Medulla oblongata (tissue), 1 donor: ENCODE data around the gene SMOC2.
"Not testable (repeated sequence)": the region's sequence is repeated elsewhere in the genome, so short reads cannot be mapped to it uniquely, and the experiment has no call there.

Source experiments
- DNase-seq: peaks from one replicate; pipeline ENCODE4 v3.0.0-alpha.2; 2015; ENCODE audit errors: extremely low spot score

The SMOC2 gene

GRCh38 chr6:168681748-168682147 is 240.8 kb downstream of the SMOC2 start:
- no peak for DNase-seq

- peak; percentile 9 for DNase-seq
Measured at GRCh38 chr6:168683621-168684020, 242.6 kb downstream of the SMOC2 start.

GRCh38 chr6:168684471-168684870 is 243.5 kb downstream of the SMOC2 start:
- no peak for DNase-seq

GRCh38 chr6:168684906-168685305 is 243.9 kb downstream of the SMOC2 start:
- no peak for DNase-seq

- DNase-seq, result no peak
Measured at GRCh38 chr6:168686029-168686738, 245.2 kb downstream of the SMOC2 start.

GRCh38 chr6:168686831-168687730 is 246.1 kb downstream of the SMOC2 start:
- DNase-seq, result no peak

- no peak for DNase-seq
Measured at GRCh38 chr6:168690271-168690670, 249.3 kb downstream of the SMOC2 start.

GRCh38 chr6:168691774-168692173 is 250.8 kb downstream of the SMOC2 start:
- DNase-seq, result no peak

- no peak for DNase-seq
Measured at GRCh38 chr6:168692193-168692914, 251.4 kb downstream of the SMOC2 start.

GRCh38 chr6:168692915-168693257 is 251.9 kb downstream of the SMOC2 start:
- DNase-seq, result not testable (repeated sequence)

- DNase-seq, result not testable (repeated sequence)
Measured at GRCh38 chr6:168694797-168695196, 253.8 kb downstream of the SMOC2 start.

GRCh38 chr6:168695701-168696100 is 254.7 kb downstream of the SMOC2 start:
- no peak for DNase-seq

- DNase-seq, result no peak
Measured at GRCh38 chr6:168698923-168699322, 257.9 kb downstream of the SMOC2 start.

GRCh38 chr6:168699631-168700295 is 258.8 kb downstream of the SMOC2 start:
- peak; percentile 82 for DNase-seq

- no peak for DNase-seq
Measured at GRCh38 chr6:168700880-168701279, 259.9 kb downstream of the SMOC2 start.

GRCh38 chr6:168703990-168704389 is 263.0 kb downstream of the SMOC2 start:
- DNase-seq, result no peak

GRCh38 chr6:168704678-168705077 is 263.7 kb downstream of the SMOC2 start:
- DNase-seq, result no peak

GRCh38 chr6:168705271-168705670 is 264.3 kb downstream of the SMOC2 start:
- not testable (repeated sequence) for DNase-seq

- no peak for DNase-seq
Measured at GRCh38 chr6:168706471-168707177, 265.6 kb downstream of the SMOC2 start.

GRCh38 chr6:168708526-168708925 is 267.5 kb downstream of the SMOC2 start:
- DNase-seq, result no peak

GRCh38 chr6:168708984-168709383 is 268.0 kb downstream of the SMOC2 start:
- no peak for DNase-seq
